ENCODE data around the gene ADAMTSL1.

ADAMTSL1 gene

DNA sequence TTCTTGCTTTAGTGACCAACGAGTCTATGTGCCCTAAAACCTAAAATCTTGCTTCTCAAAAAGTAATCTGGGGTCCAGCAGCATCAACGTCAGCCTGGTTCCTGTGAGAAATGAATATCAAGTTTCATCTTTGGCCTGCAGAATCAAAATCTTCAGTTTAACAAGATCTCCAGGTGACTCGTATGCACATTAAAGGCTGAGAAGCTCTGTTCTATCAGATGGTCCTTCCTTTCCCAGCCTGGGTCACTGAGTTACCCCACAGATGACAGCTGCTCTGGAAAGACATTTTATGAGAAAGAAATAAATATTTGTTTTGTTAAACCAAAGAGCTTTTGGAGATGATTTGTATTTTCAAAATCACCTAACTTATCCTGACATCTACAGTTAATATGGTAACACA lies 75.8 kb downstream of the ADAMTSL1 start:
- no peak for DNase-seq (ENCODE audit: low spot score)
- TF ChIP-seq, protein P1, sequence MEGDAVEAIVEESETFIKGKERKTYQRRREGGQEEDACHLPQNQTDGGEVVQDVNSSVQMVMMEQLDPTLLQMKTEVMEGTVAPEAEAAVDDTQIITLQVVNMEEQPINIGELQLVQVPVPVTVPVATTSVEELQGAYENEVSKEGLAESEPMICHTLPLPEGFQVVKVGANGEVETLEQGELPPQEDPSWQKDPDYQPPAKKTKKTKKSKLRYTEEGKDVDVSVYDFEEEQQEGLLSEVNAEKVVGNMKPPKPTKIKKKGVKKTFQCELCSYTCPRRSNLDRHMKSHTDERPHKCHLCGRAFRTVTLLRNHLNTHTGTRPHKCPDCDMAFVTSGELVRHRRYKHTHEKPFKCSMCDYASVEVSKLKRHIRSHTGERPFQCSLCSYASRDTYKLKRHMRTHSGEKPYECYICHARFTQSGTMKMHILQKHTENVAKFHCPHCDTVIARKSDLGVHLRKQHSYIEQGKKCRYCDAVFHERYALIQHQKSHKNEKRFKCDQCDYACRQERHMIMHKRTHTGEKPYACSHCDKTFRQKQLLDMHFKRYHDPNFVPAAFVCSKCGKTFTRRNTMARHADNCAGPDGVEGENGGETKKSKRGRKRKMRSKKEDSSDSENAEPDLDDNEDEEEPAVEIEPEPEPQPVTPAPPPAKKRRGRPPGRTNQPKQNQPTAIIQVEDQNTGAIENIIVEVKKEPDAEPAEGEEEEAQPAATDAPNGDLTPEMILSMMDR (conservative IDR thresholded peaks at IDR 0.05; ENCODE audit: low read depth) = no peak
- POLR2A ChIA-PET (ENCODE audit: low non-redundant PET) = no interaction called here
- H3K27ac ChIP-seq = no peak overlapping the region
- CTCF ChIA-PET = no interaction called here

DNA sequence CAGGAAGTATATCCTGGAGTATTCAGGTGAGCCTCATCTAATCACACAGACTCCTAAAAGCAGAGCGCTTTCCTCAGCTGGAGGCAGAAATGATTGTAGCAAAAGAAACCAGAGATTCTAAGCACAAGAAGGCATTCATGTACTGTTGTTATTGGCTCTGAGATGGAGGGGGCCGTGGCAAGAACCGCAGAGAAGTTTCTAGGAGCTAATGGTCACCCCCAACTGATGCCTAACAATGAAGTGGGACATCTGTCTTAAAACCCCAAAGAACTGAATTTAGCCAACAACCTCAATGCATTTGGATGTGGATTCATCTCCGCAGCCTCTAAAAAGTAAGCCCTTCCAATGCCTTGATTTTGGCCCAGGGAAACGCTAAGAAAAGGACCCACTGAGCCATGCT lies 76.3 kb downstream of the ADAMTSL1 start:
- CTCF ChIA-PET = no interaction called here
- DNase-seq (ENCODE audit: low spot score) = no peak
- TF ChIP-seq, protein P1 (conservative IDR thresholded peaks at IDR 0.05; ENCODE audit: low read depth) = no peak
- no peak overlapping the region for H3K27ac ChIP-seq
- POLR2A ChIA-PET (ENCODE audit: low non-redundant PET) = no interaction called here

DNA sequence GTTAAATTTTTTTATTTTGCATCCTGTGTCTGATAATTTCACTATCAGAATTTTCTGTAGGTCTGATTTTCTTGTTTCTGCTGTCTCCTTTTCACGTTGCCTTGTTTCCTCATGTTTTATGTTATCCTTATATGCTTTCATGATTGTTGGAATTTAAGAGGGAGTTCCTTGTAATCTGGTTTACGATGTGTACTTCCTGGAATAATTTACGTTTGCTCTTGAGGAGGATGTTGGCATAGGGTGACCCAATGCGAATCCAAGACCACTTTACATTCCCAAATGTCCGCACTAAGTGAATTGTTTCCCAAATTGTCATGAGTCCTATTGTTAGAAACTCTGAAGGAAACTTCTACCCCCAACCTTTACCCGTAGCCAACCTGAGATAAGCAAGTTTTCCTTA lies 80.3 kb downstream of the ADAMTSL1 start:
- CTCF ChIA-PET = no interaction called here
- DNase-seq (ENCODE audit: low spot score) = no peak
- TF ChIP-seq, protein P1 (conservative IDR thresholded peaks at IDR 0.05; ENCODE audit: low read depth) = no peak
- POLR2A ChIA-PET (ENCODE audit: low non-redundant PET) = no interaction called here
- no peak overlapping the region for H3K27ac ChIP-seq

DNA sequence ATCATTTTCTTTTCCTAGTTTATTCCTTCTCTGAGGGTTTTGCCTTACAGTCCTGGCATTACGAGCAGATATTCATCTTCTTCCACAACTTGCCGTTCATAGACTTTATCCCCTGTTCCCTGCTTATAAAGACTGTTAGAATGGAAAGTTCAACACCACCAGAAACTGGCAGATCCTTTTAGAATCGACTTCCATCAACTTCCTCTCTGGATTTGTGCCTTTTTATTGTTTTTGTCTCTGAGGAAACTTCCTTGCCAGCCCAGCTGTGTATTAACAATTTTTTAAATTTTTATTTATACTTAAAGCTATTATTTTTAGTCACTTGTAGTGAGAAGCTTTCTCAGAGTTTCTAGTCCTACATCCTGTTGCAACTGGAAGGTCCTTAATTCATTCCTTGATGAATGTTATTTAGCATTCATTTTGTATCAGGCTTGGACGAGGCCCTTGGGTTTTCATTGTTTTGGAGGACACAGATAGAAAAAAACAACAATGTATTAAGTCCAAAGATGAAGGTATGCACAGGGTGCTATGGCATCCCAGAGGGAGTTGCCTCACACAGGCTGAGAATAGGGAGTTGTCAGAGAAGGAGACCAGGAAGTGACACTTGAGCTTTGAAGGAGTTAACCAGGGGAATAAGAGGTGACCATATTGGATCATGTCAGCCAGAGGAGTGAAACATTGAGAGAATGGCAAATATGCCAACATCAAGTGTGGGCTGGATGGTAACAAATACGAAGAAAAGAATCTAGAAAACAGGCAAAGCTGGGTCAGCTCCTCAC lies 81.3 kb downstream of the ADAMTSL1 start:
- no peak overlapping the region for H3K27ac ChIP-seq
- TF ChIP-seq, protein P1 (conservative IDR thresholded peaks at IDR 0.05; ENCODE audit: low read depth) = no peak
- no peak for DNase-seq (ENCODE audit: low spot score)
- ChIA-PET CTCF (interaction anchor here (0.7 kb wide), 2 partner anchors 10 to 472 kb away, joined by 3 read pairs; no protein-coding TSS in a partner anchor), POLR2A (ENCODE audit: low non-redundant PET) (no interaction called here)

DNA sequence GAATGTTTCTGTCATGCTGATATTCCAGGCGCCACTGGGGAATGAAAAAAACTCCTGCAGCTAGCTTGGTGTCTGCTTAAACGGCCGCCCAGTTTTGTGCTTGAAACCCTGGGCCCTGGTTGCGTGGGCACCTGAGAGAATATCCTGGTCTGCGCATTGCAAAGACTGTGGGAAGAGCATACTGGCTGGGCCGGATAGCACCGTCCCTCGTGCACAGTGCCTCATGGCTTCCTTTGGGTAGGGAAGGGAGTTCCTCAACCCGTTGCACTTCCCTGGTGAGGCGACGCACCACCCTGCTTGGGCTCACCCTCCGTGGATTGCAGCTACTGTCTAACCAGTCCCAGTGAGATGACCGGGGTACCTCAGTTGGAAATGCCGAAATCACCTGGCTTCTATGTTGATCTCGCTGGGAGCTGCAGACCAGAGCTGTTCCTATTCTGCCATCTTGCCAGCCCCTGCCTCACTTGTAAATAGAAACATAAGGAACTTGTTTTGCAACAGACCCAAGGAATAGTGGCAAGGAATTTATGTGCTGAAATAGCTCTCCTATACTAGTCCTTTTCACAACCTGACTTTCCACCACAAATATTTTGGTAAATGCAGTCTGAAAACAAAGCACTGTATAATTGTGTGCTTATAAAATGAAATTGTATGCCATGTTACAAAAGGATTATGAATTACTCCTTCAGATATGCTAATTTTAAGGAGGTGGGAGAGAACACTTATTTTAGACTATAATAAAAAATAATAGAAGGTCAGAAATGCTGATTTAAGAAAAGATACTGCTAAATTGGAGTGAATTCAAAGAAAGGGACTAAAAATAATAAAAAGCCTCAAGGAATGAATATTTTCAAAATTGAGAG lies 90.3 kb downstream of the ADAMTSL1 start:
- TF ChIP-seq, protein P1 (conservative IDR thresholded peaks at IDR 0.05; ENCODE audit: low read depth) = no peak
- ChIA-PET CTCF (interaction anchor here (0.7 kb wide), 2 partner anchors 390 to 1699 kb away, joined by 3 read pairs; no protein-coding TSS in a partner anchor), POLR2A (ENCODE audit: low non-redundant PET) (no interaction called here)
- DNase-seq (ENCODE audit: low spot score) = no peak
- no peak overlapping the region for H3K27ac ChIP-seq

DNA sequence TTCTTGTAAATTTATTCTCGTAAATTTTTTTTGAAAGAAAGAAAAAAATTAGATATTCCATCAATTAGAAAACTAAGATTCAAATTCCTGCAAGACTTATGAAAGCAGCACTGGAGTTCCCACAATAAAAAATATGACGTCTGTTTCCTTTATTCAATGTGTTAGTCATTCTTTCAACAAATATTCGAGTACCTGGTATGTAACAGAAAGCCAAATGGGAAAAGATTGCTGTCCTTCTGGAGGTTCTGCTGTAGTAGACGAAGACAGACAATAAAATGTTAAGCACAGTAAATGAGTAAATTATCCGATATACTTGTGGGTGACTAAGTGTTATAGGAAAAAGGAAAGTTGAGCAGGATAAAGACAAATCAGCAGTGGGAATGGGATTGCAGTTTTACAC lies 92.2 kb downstream of the ADAMTSL1 start:
- POLR2A ChIA-PET (ENCODE audit: low non-redundant PET) = no interaction called here
- TF ChIP-seq, protein P1 (conservative IDR thresholded peaks at IDR 0.05; ENCODE audit: low read depth) = no peak
- DNase-seq (ENCODE audit: low spot score) = peak; percentile 38
- CTCF ChIA-PET = no interaction called here
- no peak overlapping the region for H3K27ac ChIP-seq

Measured in RWPE1 (cell line).